ENCODE results near the gene LYPD4.
A peak's percentile ranks its signal among the peaks of the same experiment; 100 is the strongest.
"Not testable (repeated sequence)": the region's sequence is repeated elsewhere in the genome, so short reads cannot be mapped to it uniquely, and the experiment has no call there.

LYPD4 gene

DNA sequence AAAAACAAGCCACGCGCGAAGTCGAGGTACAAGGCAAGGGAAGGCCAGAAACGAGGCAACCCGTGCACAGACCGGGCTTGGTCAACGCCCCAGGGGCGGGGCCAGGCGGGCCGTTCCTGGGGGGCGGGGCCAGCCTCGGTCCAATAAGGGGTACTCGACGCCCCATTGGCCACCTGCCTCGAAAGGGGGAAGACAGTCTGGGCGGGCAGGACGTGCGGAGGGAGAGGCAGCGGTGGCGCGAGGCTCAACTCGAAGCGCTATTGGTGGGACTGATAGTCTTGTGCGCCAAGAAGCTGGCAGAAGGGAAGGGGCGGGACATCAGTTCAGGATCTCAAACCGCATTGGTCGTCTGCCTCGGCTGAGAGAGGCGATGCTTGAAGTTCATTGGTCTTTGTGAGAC is at the start of gene LYPD4:
LYPD4 (minus strand) TSS at position 83 of the 400 bp plus-strand sequence. CDS start 5,398 bp downstream, outside the sequence.
- DNase-seq: no peak

DNA sequence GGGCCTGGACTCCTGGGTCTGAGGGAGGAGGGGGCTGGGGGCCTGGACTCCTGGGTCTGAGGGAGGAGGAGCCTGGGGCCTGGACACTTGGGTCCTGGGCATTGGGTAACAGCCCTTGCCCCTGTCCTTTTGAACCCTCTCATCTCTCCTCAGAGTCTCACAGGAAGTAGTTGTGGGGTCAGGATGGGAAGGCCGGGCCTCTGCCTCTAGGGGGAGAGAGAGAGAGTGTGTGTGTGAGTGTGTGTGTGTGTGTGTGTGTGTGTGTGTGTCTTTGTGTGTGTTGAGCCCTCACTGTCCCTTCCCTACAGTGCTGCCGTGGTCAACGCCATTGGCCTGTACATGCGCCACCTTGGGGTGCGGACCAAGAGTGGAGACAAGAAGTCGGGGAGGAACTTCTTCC is 49.4 kb upstream of the LYPD4 start:
- DNase-seq: no peak

GRCh38 chr19:41892173-41892902 is 47.9 kb upstream of the LYPD4 start:
- no peak for DNase-seq

- no peak for DNase-seq
These were observed 46.5 kb upstream of the LYPD4 start for GRCh38 chr19:41890936-41891335.

GRCh38 chr19:41889896-41890295 is 45.4 kb upstream of the LYPD4 start:
- no peak for DNase-seq

GRCh38 chr19:41888926-41889325 is 44.4 kb upstream of the LYPD4 start:
- no peak for DNase-seq

DNA sequence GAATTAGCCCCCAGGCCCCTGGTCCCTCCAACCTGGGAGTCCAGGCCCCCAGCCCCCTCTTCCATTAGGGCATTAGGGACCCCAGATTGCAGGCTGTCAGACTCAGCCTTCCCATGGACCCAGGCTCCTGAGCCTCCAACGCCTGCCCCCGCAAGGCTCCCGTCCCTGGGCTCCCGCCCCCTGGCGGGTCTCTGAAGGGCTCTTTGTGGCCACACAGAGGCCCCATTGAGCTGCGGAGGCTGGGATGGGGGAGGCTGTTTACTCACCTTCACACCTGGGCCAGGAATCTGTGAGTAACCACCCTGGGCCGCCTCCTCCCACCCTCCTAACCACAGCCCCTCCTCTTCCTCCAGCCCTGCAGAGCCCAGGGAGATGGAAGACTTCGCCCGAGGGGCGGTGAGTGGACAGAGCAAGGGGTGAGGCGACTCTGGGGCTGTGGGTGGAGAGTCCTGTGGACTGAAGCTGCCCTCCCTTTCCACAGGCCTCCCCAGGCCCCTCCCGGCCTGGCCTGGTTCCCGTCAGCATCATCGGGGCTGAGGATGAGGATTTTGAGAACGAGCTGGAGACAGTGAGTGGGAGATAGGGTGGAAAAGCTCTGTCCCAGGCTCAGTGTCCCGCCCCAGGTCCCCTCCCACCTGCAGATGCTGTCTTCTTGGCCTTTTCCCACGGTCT is 43.4 kb upstream of the LYPD4 start:
- DNase-seq: no peak

GRCh38 chr19:41886761-41887710 is 42.6 kb upstream of the LYPD4 start:
- DNase-seq: no peak

GRCh38 chr19:41883821-41884733 is 39.6 kb upstream of the LYPD4 start:
- peak; percentile 85 for DNase-seq

DNA sequence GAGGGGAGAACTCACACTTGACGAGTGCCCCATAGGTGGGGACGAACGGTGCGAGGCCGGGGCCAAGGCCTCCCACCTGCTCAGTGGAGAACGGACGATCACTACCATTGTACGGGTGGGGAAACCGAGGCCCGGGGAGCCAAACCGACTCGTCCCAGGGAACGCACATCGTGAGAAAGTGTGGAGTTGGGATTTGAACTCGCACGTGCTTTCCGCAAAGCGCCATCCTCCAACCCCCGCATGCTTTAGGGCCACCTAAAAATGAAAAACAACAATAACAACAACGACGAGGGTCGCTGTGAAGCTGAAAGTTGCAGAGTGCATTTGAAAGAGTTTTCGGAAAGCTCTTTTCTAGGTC is 39.0 kb upstream of the LYPD4 start:
- no peak for DNase-seq

DNA sequence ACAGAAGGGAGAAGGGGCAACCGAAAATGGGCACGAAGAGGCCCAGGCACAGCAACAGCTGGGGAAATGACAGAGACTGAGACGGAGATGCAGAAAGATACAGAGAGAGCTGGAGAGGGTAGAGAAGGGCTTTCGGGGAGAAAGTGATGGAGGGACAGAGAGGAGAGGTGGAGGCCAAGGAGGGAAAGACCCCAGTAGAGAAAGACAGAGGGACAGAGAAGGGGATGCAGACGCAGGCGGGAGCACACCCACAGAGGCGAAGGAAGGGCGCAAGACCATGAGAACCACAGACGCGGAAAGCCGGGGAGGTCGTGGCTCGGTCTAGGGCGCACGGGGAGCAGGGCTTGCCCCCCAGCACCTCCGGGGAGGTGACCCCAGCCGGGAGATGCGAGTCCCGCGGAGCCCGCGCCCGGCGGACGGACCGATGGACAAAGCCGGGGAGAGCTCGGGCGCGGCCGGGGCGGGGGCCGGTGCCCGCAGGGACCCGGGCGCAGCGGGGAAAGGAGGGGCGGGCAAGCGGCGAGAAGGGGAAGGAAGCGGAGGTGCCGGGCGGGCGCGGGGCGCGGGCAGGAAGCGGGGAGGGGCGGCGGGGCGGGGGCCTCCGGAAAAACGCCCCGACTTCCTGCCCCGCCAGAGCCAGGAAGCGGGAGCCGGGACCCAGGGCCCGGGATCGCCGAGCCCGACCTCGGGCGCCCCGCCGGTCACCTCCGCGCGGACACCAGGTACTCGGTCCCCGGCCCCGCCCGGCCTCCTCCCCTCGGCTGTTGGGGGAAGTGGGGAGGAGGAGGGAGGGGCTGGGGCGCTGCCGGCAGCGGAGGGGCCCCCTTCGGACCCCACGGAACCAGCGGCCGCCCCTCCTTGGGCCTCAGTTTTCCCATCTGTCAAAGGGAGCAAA is 38.3 kb upstream of the LYPD4 start, which contains the start of gene ARHGEF1:
ARHGEF1 (plus strand) TSS at position 617 of the 895 bp plus-strand sequence. CDS start 4,899 bp downstream, outside the sequence.
- DNase-seq: no peak

- no peak for DNase-seq
These were observed 35.8 kb upstream of the LYPD4 start for GRCh38 chr19:41880329-41880708.

DNA sequence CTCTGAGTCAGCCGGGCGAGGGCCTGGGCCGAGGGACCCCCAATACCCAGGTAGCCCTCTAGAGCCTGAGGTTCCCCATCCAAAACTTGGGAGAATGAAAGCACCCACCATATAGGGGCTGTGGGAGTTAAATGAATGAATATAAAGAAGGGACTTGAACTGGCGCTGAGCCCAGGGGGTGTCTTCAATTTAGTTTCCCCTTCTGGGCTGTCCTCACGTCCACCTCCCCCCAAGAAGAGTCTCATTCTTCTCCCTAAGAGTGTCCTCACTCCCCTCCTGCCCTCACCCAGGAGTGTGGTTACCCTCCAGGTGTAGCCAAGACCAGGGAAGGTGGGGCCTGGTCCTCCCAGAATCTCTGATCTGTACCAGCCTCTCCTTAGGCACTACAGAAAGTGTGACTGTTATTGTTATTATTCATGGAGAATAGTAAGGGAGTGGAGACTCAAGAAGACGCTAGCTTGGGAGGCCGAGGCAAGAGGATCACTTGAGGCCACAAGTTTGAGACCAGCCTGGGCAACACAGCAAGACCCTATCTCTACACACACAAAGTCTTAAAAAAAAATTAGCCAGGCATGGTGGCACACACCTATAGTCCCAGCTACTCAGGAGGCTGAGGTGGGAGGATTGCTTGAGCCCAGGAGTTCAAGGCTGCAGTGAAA is 35.3 kb upstream of the LYPD4 start:
- no peak for DNase-seq

DNA sequence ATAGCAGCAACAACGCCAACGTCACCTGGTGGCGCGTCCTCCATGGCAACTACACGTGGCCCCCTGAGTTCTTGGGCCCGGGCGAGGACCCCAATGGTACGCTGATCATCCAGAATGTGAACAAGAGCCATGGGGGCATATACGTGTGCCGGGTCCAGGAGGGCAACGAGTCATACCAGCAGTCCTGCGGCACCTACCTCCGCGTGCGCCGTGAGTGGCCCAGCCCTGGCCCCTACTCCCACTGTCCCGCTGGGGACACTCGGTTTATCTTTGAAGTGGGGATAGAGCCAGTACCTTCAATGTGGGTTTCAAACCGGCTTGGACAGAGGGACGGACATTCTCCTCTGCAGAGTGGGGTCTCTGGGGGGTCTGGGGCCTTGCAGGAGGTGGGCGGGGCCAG is 34.6 kb upstream of the LYPD4 start:
- no peak for DNase-seq

- no peak for DNase-seq
These were observed 33.7 kb upstream of the LYPD4 start for GRCh38 chr19:41877916-41878905.

- DNase-seq: no peak
These were observed 32.7 kb upstream of the LYPD4 start, which contains the start of gene CD79A for GRCh38 chr19:41876847-41877832. TSS of gene CD79A (plus strand) at chr19:41877279. CDS start at chr19:41877305, 26 bp downstream.

GRCh38 chr19:41875973-41876372 is 31.5 kb upstream of the LYPD4 start:
- not testable (repeated sequence) for DNase-seq

Data from NCI-H1436 treated with DMSO at 0.1 percent for 48 hours (cell line).